ENCODE data around the gene PCSK5.

GRCh38 chr9:76023715-76024195, 133.3 kb downstream of the PCSK5 start:
- no peak for TF ChIP-seq CTCF (IDR thresholded peaks at IDR 0.05)
- no peak for TF ChIP-seq POLR2A (IDR thresholded peaks at IDR 0.05)

All from adrenal gland (tissue), 5 donors.